Loucy (cell line): ENCODE measurements around the gene AGT.

ENCODE experiments used
- CTCF ChIP-seq: fragments of 200-600 bp; sonication (generic); conservative IDR thresholded peaks from 2 replicates; pipeline ENCODE4 v1.5.1; 2014; ENCODE audit warnings: mild to moderate bottlenecking, antibody characterized with exemption, low read length
- EZH2phosphoT487 ChIP-seq: fragments of 200-600 bp; IDR thresholded peaks from 2 replicates; pipeline ENCODE4 v1.6.1; 2018; ENCODE audit warnings: antibody characterized with exemption, mild to moderate bottlenecking, moderate library complexity, borderline replicate concordance

GRCh38 chr1:230682882-230683610 lies 30.9 kb downstream of the AGT start:
- no peak for TF ChIP-seq CTCF
- TF ChIP-seq EZH2phosphoT487: no peak
